Right atrium auricular region (tissue), 2 donors: ENCODE data around the gene CD6. TPM values are rescaled to one million over a fixed set of nuclear protein-coding genes. Genes with fewer than 3 reads are reported as not detected.

Experiments
- DNase-seq: peaks from one replicate; pipeline ENCODE4 v3.0.0-alpha.2; 2019; ENCODE audit warnings: low spot score
- H3K27ac ChIP-seq, 2 donors: fragments of 200-600 bp; sonication (generic); 1 replicate in 1 of 2; 2 replicates in 1 of 2; pipeline ENCODE4 v1.5.1; 2016 to 2019
- H3K27me3 ChIP-seq, 2 donors: fragments of 200-600 bp; sonication (generic); one replicate each; pipeline versions ENCODE4 v1.5.1 to v1.6.0; 2017 to 2019
- H3K36me3 ChIP-seq: fragments of 200-600 bp; sonication (generic); one replicate; pipeline ENCODE4 v1.5.1; 2016
- H3K4me1 ChIP-seq, 2 donors: fragments of 200-600 bp; sonication (generic); one replicate each; pipeline versions ENCODE4 v1.5.1 to v1.6.0; 2017 to 2019
- H3K4me3 ChIP-seq, 2 donors: fragments of 200-600 bp; sonication (generic); 1 replicate in 1 of 2; 2 replicates in 1 of 2; pipeline ENCODE4 v1.5.1; 2017 to 2019; ENCODE audit warnings: mild to moderate bottlenecking in 1 of 2, moderate library complexity in 1 of 2
- H3K9me3 ChIP-seq, 2 donors: fragments of 200-600 bp; sonication (generic); one replicate each; pipeline ENCODE4 v1.5.1; 2019
- total RNA-seq, 2 donors: library from RNA; depleted of rRNA; stranded (reverse); fragments of >200 nt; gene quantifications; one replicate each; pipeline ENCODE4 v1.1.0, GENCODE V29; 2016
- TF ChIP-seq, protein P1 (sequence below), 2 donors: fragments of 200-600 bp; sonication (generic); IDR thresholded peaks; one replicate each; pipeline ENCODE4 v1.5.1; 2019; ENCODE audit warnings: antibody characterized with exemption in 2 of 2

Gene CD6
- total RNA-seq, 2 donors from 2014 or later, result 0.48 to 0.79 TPM

GRCh38 chr11:61032824-61033223, 61.3 kb downstream of the CD6 start:
- Histone ChIP-seq H3K36me3 (no peaks in the 10 kb centered on the region), H3K9me3 (no peaks in the 10 kb centered on the region), H3K27ac (no peak overlapping the region), H3K27me3 (no peaks in the 10 kb centered on the region), H3K4me1 (no peaks in the 10 kb centered on the region), H3K4me3 (no peak overlapping the region)
- TF ChIP-seq, protein P1, sequence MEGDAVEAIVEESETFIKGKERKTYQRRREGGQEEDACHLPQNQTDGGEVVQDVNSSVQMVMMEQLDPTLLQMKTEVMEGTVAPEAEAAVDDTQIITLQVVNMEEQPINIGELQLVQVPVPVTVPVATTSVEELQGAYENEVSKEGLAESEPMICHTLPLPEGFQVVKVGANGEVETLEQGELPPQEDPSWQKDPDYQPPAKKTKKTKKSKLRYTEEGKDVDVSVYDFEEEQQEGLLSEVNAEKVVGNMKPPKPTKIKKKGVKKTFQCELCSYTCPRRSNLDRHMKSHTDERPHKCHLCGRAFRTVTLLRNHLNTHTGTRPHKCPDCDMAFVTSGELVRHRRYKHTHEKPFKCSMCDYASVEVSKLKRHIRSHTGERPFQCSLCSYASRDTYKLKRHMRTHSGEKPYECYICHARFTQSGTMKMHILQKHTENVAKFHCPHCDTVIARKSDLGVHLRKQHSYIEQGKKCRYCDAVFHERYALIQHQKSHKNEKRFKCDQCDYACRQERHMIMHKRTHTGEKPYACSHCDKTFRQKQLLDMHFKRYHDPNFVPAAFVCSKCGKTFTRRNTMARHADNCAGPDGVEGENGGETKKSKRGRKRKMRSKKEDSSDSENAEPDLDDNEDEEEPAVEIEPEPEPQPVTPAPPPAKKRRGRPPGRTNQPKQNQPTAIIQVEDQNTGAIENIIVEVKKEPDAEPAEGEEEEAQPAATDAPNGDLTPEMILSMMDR (IDR thresholded peaks at IDR 0.05), result no peak
- no peak for DNase-seq

GRCh38 chr11:61033417-61033816, 61.9 kb downstream of the CD6 start:
- Histone ChIP-seq H3K27me3 (no peaks in the 10 kb centered on the region), H3K4me3 (no peak overlapping the region), H3K27ac (no peak overlapping the region), H3K36me3 (no peaks in the 10 kb centered on the region), H3K4me1 (no peaks in the 10 kb centered on the region), H3K9me3 (no peaks in the 10 kb centered on the region)
- no peak for DNase-seq
- TF ChIP-seq, protein P1 (IDR thresholded peaks at IDR 0.05), result no peak

DNA sequence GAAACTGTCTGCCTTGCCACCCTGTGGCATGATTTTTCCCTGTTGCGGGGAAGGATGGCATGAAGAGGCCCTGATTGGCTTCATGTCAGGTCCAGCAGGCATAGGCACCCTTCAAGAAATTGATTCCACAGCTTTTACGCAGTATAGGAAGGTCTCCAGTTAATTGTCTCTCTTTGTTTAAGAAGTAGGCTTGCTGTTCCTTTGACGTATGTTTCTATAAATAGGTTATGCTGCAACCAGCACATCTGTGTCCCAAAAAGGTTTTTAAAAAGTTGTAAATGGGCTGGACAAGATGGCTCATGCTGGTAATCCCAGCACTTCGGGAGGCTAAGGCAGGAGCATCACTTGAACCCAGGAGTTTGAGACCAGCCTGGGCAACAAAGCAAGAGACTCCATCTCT, 62.6 kb downstream of the CD6 start:
- no peak for DNase-seq
- Histone ChIP-seq H3K27ac (no peak overlapping the region), H3K36me3 (no peaks in the 10 kb centered on the region), H3K4me1 (no peaks in the 10 kb centered on the region), H3K4me3 (no peak overlapping the region), H3K9me3 (no peaks in the 10 kb centered on the region), H3K27me3 (no peaks in the 10 kb centered on the region)
- TF ChIP-seq, protein P1 (IDR thresholded peaks at IDR 0.05), result no peak

GRCh38 chr11:61034704-61035525, 63.4 kb downstream of the CD6 start:
- Histone ChIP-seq H3K9me3 (no peaks in the 10 kb centered on the region), H3K4me1 (no peaks in the 10 kb centered on the region), H3K27ac (no peak overlapping the region), H3K36me3 (no peaks in the 10 kb centered on the region), H3K4me3 (no peak overlapping the region), H3K27me3 (no peaks in the 10 kb centered on the region)
- no peak for DNase-seq
- TF ChIP-seq, protein P1 (IDR thresholded peaks at IDR 0.05), result no peak

- no peaks in the 10 kb centered on the region for H3K9me3 ChIP-seq
- TF ChIP-seq, protein P1 (IDR thresholded peaks at IDR 0.05), result no peak
These were observed 64.0 kb downstream of the CD6 start for GRCh38 chr11:61035526-61035835.

More at GRCh38 chr11:61035526-61035835, 64.0 kb downstream of the CD6 start:
- H3K4me1 ChIP-seq, result no peaks in the 10 kb centered on the region
- no peak overlapping the region for H3K27ac ChIP-seq
- H3K27me3 ChIP-seq, result no peaks in the 10 kb centered on the region
- H3K4me3 ChIP-seq, result no peak overlapping the region
- DNase-seq, result no peak
- H3K36me3 ChIP-seq, result no peaks in the 10 kb centered on the region
